Amniotic epithelial cell (primary cell): ENCODE measurements around the gene FDPS.
"Not testable (repeated sequence)": the region's sequence is repeated elsewhere in the genome, so short reads cannot be mapped to it uniquely, and the experiment has no call there.

Source experiments
- DNase-seq: peaks from one replicate; pipeline ENCODE4 v3.0.0-alpha.2; 2010; ENCODE audit warnings: low read depth

FDPS gene

GRCh38 chr1:155320252-155320651 is 11.6 kb downstream of the FDPS start:
- no peak for DNase-seq

DNA sequence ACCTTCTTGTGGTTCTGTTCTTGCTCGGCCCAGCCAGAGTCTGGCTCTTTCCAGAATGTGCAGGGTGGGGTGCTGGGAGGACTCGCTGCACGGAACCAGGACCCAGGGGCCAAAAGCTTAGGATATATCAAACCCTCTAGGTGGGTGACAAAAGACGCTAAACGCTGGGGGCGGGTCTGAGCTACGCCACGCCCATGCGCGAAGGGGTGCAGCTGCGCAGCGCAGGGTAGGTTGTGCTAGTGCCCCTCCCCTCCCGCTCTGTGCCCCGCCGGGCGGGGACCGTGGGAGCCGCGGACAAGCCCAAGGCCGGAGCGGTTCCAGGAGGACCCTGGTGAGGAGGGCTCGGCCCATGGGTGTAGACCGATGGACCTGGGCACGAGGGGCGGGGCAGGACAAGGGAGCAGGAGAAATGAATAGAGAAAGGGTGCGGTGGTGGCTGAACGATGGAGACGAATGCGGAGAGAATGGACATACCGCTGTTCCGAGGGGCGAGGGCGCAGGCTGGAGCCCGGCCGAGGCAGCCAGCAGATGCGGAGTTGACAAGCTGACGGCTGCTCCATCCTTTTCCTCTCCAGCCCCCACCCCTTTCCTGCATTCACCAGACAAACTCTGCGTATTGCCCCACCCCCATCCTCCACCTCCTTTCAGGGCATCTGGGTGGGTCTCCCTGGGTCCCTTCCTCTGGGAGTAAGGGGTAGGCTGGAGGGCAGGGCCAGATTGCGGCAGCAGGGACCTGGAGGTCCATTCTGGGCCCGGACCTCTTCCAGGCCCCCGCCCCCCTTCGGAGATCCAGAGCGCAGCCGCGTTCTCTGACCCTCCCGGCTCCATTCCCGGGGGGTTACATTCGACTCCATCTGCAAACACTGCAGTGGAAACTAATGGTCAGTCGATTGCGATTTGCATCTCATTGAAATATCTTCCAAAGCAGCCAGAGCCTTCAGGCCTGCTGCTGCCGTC is 12.3 kb downstream of the FDPS start, which contains the start of gene RUSC1:
Gene RUSC1 (plus strand): TSS at position 234 of the 957 bp plus-strand sequence. CDS start 880 bp downstream, outside the sequence.
- peak; percentile 46 for DNase-seq

DNA sequence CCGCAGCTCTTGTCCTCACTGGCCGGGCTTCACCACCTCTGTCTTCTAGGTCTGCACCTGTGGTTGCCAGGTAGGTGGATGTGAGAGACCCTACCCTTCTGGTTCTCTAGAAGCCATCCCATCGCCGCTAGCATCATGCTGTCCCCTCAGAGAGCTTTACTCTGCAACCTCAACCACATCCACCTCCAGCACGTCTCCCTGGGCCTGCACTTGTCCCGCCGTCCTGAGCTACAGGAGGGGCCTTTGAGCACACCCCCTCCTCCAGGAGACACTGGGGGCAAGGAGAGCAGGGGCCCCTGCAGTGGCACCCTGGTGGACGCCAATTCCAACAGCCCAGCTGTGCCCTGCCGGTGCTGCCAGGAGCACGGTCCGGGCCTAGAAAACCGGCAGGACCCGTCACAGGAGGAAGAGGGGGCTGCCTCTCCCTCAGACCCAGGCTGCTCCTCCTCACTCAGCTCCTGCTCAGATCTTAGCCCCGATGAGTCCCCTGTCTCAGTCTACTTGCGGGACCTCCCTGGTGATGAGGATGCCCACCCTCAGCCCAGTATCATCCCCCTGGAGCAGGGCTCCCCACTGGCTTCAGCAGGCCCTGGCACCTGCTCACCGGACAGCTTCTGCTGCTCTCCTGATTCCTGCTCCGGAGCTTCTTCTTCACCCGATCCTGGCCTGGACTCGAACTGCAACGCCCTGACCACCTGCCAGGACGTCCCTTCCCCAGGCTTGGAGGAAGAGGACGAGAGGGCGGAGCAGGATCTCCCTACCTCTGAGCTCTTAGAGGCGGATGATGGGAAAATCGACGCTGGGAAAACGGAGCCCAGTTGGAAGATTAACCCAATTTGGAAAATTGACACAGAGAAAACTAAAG is 13.2 kb downstream of the FDPS start:
- no peak for DNase-seq

DNA sequence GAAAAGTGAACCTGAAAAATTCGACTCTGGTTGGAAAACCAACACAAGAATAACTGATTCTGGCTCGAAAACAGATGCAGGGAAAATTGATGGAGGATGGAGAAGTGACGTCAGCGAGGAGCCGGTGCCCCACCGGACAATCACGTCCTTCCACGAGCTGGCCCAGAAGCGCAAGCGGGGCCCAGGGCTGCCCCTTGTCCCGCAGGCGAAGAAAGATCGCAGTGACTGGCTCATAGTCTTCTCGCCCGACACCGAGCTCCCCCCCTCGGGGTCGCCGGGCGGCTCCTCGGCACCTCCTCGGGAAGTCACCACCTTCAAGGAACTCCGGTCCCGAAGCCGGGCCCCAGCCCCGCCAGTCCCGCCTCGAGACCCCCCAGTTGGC is 13.9 kb downstream of the FDPS start:
- peak; percentile 40 for DNase-seq

DNA sequence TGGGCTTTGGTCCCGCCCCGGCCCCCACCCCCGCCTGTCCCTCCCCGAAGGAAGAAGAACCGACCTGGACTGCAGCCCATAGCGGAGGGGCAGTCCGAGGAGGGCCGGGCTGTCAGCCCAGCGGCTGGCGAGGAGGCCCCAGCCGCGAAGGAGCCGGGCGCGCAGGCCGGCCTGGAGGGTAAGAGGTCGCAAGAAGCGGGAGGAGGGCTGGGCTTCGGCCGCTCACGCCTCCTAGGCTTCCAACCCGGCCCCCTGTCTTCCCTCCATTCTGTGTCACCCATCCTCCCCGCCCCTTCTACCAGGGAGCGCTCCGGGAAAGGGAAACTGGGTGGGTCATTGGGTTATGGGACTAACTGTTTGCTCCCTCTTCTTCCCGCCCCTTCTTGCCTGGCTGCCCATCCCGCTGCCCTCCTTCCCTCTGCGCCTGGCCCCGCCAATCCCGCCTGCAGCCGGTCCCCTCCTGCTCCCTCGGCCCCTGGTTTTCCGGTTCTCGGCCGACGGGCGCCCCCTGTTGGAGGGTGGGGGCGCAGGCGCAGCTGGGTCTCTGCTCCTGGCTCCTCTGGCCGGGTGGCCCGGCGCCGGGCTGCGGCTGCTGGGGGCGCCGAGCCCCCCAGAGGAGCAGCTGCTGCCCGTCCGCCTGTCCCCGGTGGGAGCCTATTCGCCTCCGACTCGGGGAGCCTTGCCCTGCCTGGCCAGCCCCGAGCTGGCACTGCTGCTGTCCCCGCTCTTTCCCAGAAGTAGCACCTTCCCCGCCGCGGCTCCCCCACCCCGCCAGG is 14.5 kb downstream of the FDPS start:
- DNase-seq, result peak; percentile 97

DNA sequence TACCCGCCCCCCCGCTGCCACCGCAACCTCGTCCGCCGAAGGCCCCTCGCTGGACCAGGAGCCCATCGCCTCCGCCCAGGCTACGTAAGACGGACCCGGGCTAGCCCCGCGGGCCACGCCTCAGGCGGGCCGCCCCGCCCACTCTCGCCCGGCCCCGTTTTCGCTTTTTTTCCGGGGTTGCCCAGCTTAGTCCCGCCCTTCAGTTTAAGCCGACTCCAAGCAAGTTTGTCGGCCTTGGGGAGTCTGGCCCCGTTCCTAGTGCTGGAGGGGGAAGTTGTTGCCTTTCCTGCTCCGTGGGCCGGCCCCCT is 15.0 kb downstream of the FDPS start:
- DNase-seq, result peak; percentile 87

DNA sequence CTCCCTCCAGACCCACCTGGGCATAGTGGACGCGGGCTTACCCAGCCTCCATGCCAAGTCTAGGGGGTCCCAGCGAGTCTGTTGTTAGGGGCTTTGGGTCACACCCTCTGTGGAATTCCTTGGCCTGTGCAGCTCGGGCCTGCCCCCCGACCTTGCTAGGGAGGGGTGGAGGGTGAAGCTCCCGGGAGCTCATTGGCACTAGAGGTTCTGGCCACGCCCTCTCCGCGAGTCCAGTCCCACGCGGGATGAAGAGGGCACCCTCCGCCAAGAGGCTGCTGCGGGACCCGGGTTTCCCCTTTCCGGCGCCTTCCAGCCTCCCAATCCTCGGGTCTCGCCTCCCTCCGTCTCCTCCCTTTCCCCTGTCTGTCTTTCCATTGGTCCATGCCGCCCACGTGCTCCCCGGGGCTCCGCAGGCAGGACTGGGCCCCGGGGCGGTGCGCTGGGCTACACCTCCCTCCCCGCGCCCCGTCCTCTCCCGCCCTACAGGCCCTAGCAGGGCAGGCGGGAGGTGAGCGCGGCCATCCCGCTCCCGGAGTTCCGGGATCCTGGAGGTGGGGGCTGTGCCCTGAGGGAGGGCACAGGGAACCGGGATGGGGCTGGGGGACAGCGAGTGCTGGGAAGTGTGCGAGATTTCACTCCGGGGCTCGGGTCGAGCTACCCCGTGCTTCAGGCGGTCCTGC is 15.5 kb downstream of the FDPS start:
- peak; percentile 96 for DNase-seq

DNA sequence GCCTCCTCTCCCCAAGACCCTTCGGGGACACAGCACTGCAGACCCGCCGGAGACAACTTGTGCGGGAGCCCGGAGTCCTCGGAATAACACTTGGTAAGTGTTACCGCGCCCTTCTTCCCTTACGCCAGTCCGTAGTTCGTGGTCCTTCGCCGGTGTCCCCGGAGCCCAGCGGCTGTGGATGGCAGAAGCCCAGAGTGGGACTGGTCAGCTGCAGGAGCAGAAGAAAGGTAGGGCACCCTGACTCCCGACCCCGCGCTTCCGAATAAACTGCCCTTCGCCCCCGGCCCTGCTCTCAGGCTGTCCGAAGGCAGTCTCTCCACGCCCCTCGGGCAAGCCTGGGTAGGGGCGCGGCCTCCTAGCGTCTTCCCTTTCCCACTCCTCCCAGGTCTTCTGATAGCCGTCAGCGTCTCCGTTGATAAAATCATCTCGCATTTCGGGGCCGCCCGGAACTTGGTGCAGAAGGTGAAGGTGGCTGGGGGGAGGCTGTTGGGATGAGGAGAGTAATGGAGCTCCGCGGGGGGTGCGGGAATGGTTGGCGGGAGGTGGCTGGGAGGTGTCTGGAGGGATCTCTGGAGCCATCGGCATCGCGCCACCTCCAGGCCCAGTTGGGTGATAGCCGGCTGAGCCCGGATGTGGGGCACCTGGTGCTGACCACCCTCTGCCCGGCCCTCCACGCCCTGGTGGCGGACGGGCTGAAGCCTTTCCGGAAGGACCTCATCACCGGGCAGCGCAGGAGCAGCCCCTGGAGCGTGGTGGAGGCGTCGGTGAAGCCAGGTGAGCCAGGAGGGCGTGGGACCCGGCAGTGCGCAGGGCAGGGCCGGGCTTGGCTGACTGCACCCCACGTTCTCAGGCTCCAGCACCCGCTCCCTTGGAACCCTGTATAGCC is 16.3 kb downstream of the FDPS start:
- DNase-seq, result no peak

- no peak for DNase-seq
Measured at GRCh38 chr1:155325603-155325893, 16.9 kb downstream of the FDPS start.

GRCh38 chr1:155326020-155326526 is 17.4 kb downstream of the FDPS start:
- DNase-seq, result no peak

DNA sequence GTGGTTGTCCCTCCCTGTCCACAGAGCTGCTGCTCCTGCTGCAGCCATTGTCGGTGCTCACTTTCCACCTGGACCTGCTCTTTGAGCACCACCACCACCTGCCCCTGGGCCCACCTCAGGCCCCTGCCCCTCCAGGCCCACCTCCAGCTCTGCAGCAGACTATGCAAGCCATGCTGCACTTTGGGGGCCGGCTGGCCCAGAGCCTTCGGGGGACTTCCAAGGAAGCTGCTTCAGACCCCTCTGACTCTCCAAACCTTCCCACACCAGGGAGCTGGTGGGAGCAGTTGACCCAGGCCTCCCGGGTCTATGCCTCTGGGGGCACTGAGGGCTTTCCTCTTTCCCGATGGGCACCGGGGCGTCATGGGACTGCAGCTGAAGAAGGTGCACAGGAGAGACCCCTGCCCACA is 18.0 kb downstream of the FDPS start:
- DNase-seq, result no peak

DNA sequence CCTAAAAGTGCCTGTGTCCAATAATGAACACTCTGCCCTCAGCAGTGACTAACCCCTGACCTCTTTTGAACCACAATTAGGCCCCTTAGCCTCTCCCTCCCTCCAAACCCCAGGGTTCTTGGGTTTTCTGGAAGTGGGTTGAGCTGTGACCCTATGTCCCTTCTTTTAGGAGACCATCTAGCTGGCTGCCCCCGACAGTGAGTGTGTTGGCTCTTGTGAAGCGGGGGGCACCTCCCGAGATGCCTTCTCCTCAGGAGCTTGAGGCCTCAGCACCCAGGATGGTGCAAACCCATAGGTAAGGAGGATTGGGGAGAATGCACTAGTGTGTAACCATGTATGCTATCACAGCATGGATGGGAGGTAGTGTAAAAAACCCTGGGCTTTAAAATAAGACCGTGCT is 19.3 kb downstream of the FDPS start:
- no peak for DNase-seq

DNA sequence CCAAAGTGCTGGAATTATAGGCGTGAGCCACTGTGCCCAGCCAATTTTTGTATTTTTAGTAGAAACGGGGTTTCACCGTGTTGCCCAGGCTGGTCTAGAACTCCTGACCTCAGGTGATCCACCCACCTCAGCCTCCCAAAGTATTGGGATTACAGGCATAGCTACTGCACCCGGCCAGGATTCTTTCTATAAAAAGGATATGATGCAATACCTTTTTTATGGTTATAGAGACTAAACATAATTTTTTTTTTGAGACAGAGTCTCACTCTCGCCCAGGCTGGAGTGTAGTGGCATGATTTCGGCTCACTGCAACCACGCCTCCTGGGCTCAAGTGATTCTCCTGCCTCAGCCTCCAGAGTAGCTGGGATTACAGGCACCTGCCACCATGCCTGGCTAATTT is 20.2 kb downstream of the FDPS start:
- not testable (repeated sequence) for DNase-seq

GRCh38 chr1:155329980-155330598 is 21.4 kb downstream of the FDPS start:
- no peak for DNase-seq

GRCh38 chr1:155334962-155335361 is 26.3 kb downstream of the FDPS start:
- peak; percentile 42 for DNase-seq

DNA sequence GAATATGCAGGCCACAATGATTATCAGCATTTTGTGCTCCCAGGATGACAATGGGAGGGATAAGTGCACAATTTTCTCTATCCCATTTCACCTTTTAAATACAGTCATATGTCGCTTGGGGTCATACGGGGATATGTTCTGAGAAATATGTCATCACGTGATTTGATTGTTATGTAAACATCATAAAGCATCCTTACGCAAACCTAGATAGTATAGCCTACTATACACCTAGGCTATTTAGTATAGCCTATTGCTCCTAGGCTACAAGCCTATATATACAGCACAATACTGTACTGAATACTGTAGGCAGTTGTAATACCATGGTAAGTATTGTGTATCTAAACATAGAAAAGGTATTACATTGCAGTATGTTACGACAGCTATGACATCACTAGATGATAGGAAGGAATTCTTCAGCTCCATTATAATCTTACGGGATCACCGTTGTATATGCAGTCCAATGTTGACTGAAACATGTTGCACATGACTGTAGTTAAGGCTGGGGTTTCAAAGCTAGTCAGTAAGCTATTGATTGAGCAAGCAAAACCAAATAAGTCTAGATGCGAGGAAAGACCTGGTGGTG is 30.9 kb downstream of the FDPS start:
- DNase-seq, result peak; percentile 70

DNA sequence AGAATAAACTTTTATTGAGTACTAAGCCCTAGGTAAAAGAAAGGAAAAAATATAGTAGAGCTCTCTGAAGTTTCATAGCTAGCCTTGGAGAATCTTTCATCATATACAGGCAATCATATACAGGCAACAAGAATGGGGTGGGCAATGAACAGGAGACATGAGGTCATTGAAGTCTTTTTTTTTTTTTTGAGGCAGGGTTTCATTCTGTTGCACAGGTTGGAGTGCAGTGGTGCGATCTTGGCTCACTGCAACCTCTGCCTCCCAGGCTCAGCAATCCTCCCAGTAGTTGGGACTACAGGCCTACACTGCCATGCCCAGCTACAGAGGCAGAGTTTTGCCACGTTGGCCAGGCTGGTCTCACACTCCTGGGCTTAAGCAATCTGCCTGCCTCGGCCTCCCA is 34.2 kb downstream of the FDPS start:
- DNase-seq, result no peak

DNA sequence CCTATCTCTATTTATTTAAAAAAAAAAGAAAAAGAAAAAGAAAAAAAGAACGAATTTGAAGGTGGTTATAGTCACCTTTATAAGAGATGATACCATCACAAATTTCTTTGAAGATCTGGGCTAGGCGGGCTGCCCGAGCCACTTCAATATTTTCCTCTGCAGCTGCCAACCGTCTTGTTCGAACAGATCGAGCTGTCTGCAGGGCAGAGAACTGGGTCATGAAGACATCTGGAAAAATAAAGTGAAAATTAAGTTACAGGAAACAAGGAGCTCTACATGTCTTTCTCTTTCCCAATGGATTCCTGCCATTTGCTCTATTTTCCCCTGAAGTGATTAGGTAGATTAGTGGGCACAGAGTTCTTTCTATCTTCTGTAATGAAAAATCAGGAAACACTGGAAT is 44.0 kb downstream of the FDPS start:
- DNase-seq, result no peak

- DNase-seq, result no peak
Measured at GRCh38 chr1:155360051-155360450, 51.4 kb downstream of the FDPS start.
